HG02588 (cell line): Measurements from ENCODE around the gene GMDS.

Source experiments
- ATAC-seq: cut with Tn5 transposase; IDR thresholded peaks from one replicate; pipeline ENCODE4 v1.9.1; 2021; ENCODE audit warnings: mild to moderate bottlenecking, moderate library complexity; ENCODE audit not compliant: unreplicated experiment

Gene GMDS

DNA sequence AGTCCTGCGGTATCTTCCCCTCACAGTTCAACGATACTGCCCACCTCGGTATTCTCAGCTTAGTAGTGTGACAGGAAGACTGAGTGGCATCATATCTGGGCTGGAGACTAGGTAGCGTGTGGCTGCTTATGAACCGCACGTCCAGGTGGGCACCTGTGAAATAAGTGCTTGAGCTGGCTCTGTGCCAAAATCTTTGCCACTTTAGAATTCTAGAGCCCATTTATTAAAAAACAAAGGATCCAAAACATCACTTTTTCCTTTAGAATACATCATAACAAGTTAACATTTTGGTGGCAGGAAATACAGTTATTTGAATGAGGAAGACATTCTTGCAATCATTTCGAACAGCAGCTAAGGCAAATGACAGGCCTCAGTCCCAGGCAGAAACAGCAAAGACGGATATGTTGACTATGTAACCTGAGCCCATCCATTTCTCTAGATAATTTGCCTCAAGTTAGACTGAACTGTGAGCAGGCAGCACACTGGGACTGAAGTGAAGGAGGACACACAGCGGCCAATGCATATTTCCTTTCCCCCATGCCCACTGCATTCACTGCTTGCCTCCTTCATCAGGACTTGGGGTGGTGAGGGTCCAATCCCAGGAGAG, 136.6 kb downstream of the GMDS start:
- ATAC-seq = no peak

DNA sequence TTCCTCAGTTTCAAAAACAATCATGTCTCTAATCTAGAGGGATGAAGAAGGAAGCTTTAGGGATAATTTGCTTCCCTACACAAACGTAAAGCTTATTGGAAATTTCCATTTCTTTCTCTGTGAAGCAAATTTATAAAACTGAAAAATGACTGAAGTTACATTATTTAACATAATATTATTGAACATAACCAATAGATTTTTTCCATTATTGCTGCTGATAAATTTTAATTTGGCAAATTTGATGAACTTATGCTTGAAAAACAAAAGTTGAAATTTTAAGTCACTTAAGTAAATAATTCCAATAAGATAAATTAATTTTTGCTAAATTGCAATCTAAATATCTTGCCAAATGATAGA, 140.9 kb downstream of the GMDS start:
- ATAC-seq = no peak

DNA sequence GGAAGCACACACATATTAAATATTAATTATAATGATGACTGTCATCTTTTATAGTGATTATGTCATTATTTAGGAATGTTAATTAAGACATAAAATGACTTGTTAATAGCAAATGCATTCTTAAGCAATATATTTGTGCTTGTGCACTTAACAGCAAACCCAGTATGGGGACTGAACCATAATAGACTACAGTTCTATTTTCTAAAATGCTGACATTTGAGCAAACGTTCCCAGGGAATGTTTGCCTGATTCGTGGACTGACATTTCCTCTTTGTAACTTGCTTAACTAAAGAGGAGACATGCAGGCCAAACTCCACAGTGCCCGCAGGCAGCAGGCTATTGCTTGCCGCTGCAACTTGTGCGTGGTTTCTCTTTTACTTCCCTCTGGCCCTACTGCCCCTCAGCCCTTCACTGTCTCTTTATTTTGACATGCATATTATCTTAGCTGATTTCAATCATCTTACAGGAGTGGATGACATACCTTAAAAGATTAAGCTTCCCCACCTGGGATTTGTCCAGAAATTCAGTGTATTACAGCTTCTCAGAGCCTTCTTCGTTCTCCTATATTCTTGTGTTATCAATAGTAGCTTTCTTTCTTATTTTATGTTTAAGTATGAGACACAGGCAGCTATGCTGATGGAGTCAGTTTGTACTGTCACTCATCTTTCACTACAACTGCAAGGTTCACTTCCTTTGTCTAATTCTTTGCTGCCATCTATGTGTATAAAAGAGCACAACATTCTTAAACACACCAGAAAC, 141.5 kb downstream of the GMDS start:
- ATAC-seq = no peak

DNA sequence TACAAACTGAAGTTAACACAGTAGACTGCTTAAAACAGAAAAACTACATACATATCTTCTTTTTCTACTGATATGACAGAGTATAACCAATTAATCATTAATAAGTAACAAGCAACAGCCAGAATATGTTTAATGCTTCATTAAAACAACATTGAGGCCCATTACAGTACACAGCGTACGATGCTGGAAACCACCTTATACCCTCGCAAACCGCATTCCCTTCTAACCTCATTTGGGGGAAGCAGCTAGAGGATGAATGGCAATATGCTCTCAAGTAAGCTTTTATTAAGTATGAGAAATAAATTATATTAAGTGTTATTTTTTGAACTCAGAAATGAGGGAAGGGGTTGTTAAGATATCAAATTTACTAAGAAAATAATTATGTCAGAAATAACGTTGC, 142.4 kb downstream of the GMDS start:
- ATAC-seq = no peak

DNA sequence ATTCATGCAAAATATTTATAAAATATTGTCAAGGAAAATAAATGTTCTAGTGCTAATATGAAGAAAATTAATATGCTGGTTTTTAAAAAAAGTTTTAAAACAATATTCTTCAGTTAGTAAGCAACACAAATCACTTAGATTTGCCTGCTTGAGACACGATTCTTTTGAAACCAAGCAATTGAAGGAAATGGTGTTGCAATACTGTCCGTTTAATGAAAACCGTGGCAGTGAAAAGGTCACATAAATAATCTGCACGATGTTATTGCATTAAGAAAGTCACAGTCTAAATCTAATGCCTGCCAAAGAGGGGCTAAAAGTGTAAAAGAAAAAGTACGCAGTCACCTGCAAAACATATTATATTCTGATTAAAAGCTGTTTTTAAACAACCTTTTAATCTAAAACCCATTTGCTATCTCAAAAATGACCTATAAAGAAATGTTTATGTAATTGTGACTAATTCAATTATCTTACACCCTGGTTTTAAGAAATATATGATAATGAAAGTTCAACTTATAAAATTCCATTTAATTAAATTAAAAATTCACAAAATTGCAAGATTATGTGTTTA, 143.0 kb downstream of the GMDS start:
- ATAC-seq = no peak

DNA sequence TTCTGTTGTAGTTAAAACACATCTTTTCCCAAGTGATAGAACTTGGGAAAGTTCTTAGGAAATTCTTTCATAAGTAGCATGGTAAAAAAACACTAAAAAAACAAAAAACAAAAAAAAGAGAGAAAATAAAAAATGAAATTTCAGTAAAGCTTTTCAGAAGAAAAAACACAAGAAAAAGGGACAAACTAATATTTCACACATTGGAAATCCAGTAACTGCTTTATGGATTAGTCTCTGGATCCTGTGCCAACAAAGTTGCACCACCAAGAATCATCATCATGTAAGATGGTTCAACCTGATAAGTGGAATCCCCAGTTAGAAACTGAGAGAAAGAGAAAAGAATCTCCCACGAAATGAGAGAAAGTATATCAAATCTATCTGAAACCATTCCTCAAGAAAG, 144.2 kb downstream of the GMDS start:
- no peak for ATAC-seq

DNA sequence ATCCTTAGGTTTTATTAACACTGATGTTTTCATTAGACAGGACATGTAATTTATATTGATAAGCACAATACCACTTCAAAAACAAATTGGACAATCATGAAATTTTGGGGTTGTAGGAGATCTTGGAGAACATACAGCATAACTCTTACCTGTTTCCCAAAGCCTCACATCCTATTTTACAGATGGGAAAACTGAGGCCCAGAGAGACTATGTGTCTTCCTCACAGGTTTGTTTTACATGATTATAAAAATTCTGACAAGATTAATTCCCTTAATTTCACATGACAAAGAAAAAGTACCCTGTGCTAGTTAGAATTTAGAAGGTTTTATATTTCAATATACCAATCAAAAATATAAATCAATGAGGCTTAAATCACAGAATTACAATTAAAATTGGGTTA, 145.5 kb downstream of the GMDS start:
- no peak for ATAC-seq

DNA sequence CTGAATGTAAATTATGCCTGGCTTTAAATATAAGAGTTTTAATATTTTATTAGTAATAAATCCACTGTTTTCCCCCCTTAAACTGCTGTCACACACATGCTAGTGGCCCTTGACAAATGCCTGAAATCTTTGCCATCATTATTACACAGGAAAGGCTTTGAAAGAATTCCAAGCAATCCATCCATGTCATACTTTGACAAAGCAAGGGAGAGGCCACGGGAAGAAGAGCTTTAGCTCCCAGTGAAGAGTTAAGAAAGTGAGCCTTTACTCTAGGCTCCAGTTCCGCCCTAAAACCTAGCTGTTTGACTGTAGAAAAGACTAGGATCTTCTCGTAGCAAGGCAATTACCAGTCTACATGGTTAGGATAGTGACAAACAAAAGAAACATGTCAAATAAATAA, 147.9 kb downstream of the GMDS start:
- no peak for ATAC-seq

DNA sequence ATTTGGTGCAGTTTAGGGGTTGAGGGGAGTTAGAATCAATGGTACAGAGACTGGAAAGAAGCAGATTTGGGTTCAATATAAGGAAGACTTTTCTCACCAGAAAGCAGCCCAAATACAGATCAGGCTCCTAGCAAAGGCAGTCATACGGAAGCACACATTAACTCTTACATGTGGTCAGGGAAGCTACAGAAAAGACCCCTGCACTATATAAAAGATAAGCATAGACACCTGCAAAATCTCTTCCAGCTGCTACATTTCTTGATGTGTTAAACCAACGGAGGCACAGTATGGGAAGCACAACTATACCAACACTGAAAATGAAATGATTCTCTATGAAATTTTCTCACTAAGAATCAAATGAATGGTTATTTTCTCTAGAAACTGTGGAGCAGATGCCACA, 150.8 kb downstream of the GMDS start:
- ATAC-seq = no peak

DNA sequence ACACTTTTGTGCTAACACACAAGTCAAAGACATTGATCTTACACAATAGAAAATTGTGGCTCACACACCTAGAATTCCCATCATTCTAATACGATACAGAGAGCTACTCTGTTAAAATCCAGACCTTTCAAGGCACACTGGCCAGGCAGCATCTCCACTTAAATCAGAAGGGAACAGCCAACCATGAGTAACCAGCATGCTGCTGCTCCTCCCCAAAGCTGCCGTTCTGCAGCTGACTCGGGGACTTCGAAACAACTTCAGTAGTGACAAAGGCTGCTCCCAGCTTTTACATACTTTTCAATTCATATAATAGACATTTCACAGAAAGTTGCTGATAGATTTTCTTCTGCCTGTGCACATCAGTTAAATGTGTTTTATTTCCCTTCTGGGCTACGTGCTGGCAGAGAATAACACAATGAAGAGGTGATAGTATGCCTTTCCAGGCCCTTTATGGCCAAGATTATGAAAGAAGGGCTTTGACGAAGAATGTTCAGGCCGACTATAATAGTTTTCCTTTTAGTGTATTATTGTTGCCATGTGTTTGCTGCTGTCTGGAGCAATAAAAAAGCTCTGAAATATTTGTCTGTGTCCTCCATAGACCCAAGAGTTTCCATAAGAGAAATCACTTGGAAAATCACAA, 159.0 kb downstream of the GMDS start:
- ATAC-seq = no peak

DNA sequence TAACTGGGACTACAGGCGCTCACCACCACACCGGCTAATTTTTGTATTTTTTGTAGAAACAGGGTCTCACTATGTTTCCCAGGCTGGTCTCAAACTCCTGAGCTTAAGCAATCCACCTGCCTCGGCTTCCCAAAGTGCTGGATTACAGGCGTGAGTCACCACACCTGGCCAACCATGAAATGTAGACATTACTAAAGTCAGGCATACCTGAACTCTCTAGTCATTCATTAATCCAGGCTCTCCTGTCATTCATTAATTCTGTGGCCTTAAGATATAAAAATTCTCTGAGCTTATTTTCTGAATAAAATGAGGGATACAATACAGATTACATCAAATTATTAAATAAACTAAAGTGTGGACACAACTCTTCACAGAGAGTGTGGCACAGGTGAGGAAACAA, 159.7 kb downstream of the GMDS start:
- no peak for ATAC-seq

DNA sequence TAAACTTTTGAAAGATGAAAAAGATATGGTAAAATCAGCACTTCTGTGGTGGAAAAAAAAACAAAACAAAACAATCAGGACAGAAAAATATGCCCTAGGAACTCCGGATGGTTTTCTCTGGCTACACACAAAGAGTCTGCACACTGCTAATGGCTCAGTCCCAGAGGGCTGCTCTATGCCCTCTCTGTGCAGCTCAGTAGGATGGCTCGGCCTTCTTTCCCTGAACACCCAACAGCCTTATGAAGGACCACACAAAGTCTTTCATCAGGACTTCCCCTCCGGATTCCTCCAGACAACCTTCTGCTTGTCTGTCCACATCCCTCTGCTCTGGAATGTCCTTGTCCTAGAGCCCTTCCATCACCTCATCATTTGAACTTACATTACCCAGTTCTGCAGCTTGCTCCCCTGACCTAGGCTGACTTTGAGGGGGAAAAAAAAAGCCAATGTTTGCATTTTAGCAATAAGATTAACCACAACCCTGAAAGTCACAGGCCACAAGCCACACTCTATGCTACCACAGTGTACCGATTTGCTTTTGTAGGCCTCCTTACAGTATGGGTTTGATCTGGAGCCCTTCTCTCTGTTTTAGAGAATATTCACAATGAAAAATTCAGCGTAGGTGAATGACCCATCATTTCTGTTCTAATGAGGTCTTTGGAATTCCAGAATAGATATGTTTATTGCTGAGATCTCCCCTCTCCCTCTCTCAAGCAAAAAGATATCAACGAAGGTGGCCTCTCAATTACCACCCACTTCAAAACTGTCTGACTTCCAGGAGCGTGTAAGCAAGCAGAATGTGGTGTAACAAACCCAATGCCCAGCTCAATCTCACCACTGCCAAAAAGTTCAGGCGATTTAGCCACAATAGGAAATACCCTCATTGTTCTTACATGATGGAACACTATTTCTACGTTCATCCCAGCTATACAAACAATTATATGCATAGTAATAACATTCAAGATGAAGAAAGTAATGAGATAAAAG, 164.0 kb downstream of the GMDS start:
- peak; percentile 68 for ATAC-seq

DNA sequence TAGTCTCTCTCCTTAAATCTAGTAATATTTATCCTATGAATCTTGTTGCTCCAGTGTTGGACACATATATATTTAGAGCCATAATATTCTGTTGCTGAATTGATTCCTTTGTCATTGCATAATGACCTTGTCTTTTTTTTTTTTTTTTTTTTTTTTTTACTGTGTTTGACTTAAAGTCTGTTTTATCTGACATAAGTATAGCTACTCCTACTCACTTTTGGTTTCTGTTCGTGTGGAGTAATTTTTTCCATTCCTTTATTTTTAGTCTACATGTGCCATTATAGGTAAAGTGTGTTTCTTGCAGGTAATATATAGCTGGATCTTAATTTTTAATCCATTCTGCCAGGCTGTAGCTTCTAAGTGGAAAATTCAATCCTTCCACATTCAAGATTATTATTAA, 166.5 kb downstream of the GMDS start:
- ATAC-seq = no peak

DNA sequence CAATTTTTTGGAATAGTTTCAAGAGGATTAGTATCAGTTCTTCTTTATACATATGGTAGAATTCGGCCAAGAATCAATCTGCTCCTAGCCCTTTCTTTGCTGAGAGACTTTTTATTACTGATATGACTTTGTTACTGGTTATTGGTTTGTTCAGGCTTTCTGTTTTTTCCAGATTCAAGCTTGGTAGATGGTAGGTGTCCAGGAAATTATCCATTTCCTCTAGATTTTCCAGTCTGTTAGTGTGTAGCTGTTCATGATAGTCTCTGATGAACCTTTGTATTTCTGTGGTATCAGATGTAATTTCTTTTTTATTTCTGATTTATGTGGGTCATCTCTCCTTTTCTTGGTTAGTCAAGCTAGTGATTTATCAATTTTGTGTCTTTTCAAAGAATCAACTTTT, 167.6 kb downstream of the GMDS start:
- ATAC-seq = no peak

DNA sequence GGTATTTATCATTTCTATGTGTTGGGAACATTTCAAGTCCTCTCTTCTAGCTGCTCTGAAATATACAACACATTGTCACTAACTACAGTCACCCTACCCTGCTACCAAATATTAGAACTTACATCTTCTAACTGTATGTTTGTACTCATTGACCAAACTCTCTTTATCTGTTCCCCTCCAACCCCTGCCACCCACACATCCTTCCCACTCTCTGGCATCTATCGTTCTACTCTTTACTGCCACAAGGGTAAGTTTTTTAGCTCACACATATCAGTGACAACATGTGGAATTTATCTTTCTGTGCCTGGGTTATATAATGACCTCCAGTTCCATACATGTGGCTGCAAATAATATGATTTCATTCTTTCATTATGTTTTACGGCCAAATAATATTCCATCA, 171.9 kb downstream of the GMDS start:
- no peak for ATAC-seq

DNA sequence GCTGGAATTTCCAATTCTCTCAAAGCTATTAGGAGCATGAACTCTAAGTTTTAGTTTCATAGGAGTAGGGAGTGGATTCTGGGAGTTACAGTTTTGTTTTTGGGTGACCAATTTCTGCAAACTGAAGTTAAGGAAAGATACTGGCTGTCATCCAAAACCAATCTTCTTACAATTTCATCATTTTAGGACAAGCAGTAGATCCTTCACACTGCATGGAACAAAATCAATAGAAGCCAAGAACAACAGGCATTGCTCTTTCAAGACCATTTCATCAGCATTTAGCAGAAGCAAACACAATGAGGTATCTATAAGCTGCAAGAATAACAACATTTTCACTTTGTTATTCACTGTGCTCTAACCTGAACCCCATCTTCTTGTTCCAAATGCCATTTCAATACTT, 173.0 kb downstream of the GMDS start:
- ATAC-seq = no peak

DNA sequence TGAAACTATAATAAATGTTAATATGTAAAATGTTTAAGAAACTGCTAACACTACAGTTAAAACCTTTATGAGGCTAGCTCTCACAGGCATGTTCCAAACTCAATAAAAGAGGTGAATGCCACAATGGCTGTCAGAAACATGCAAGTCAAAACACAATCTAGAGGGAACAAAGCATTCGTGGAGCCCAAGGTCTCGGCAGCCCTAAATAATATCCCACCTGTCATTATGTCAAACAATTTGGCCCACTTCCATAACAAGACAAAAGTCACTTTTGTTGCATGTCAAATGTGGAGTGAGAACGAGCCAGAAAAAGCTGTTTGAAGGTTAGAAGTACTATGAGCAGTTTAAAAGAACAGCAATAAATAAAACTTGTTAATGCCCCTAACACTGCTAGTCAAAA, 181.9 kb downstream of the GMDS start:
- no peak for ATAC-seq

DNA sequence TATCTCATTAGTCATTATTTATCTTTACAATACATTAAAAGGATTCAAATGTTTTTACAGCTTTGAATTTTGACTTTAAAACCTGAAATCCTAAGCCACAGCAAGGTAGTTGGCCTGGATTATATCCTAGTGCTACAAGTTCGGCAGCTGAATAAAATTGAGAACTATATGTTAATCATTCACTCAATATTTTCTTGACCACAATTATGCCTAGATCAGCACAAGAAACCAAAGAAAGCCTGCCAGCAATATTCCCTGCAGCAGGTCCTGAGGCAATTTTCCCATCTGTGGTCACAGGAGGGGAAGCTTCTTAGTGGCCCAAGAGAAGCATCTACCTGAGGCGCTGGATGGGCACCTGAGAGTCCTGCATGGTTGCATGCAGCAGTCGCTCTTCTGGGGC, 183.5 kb downstream of the GMDS start:
- ATAC-seq = no peak

DNA sequence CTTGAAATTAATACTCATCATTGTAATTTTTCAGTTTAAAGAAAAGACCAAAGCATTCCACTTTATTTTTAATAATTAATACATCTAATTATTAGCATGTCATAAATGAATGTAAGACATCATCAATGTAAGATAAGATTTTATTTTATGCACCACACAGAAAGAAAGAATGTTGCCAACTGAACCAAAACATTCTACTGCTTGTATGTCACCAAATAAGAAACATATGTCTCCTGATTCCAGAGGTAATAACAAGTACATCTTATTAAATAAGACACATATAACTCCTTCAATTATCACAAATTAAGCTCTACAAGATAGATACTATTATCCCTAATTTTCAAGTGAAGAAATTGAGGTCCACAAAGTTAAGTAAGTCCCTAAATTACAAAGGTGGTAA, 189.5 kb downstream of the GMDS start:
- no peak for ATAC-seq

DNA sequence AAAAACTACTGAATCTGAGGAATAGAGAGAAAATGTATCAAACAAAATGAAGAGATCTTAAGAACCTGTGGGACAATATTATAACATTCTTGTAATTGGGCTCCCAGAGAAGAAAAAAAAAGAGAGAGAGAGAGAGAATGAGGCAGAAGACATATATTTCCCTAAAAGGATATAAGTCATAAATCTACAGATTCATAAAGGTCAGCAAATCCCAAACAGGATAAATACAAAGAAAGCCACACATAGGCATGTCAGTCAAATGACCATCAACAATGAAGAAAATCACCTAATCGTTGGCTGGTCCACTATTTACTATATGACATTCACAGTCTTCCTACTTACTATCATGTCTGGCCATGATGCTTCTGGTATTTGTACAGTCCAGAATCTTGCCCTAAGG, 190.3 kb downstream of the GMDS start:
- no peak for ATAC-seq

DNA sequence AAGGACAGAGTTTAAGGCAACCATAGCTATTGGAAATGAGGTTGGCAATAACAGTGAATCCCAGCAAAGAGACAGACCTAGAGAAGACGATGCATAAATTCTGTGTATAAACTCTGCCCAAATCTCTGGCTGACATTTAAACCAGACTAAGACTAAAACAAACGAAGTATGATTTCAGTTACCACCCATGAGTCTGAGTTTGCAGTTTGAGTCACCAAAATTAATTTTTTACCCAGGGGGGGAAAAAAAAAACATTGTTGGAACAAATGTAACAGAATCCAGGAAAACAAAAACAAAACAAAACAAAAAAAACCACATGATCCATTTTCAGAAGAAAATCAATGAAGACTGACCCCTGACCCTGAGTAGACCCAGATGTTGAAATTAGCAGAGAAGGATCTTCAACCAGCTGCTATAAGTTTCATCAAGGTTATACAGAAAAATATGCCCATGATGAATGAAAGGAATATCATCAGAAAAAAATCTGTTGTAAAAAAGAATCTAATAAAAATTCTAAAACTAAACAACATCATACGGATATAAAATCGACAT, 190.8 kb downstream of the GMDS start:
- no peak for ATAC-seq
